T47D (cell line): ENCODE results near the gene PRKN.
"Not testable (repeated sequence)": the region's sequence is repeated elsewhere in the genome, so short reads cannot be mapped to it uniquely, and the experiment has no call there.

Experiments
- DNase-seq, 2 experiments: peaks; one replicate each; pipeline versions ENCODE4 v3.0.0 to v3.0.0-alpha.2; 2011 to 2012; ENCODE audit warnings: low read depth in 1 of 2, low spot score in 1 of 2
- JUND ChIP-seq: IDR thresholded peaks from 2 replicates; pipeline ENCODE4 v1.6.1; 2012; ENCODE audit warnings: low read depth
- in situ Hi-C: cut with HindIII; loops from 2 replicates; pipeline ENCODE4 v1.10.0; 2016; ENCODE audit warnings: low sequenced_read_pairs, low pct_unique_long_range_greater_than_20kb

The PRKN gene

GRCh38 chr6:161508341-161508740, 1219.2 kb downstream of the PRKN start:
- TF ChIP-seq JUND, result no peak
- no peak for DNase-seq
- in situ Hi-C loops, result no loop called here

- no peak for TF ChIP-seq JUND
- DNase-seq, result no peak
- in situ Hi-C loops, result no loop called here
These were observed 1220.2 kb downstream of the PRKN start for GRCh38 chr6:161507375-161507774.

GRCh38 chr6:161503570-161503969, 1224.0 kb downstream of the PRKN start:
- TF ChIP-seq JUND, result no peak
- in situ Hi-C loops, result no loop called here

GRCh38 chr6:161498881-161499280, 1228.7 kb downstream of the PRKN start:
- in situ Hi-C loops, result no loop called here
- no peak for TF ChIP-seq JUND
- no peak for DNase-seq

More at GRCh38 chr6:161503570-161503969, 1224.0 kb downstream of the PRKN start:
- DNase-seq, result no peak

- DNase-seq, result peak in 1 of 2 experiments; percentile 64
- in situ Hi-C loops, result no loop called here
- TF ChIP-seq JUND, result no peak
These were observed 1229.2 kb downstream of the PRKN start for GRCh38 chr6:161498359-161498758.

- no peak for TF ChIP-seq JUND
- in situ Hi-C loops, result no loop called here
- no peak for DNase-seq
These were observed 1230.6 kb downstream of the PRKN start for GRCh38 chr6:161496941-161497340.

- in situ Hi-C loops, DNase-seq: not testable (repeated sequence)
These were observed 1231.3 kb downstream of the PRKN start for GRCh38 chr6:161496271-161496670.

- no peak for DNase-seq
- TF ChIP-seq JUND, result no peak
- in situ Hi-C loops, result no loop called here
These were observed 1233.0 kb downstream of the PRKN start for GRCh38 chr6:161494566-161494965.

GRCh38 chr6:161493576-161494118, 1233.9 kb downstream of the PRKN start:
- in situ Hi-C loops, result no loop called here
- DNase-seq, result no peak
- no peak for TF ChIP-seq JUND

GRCh38 chr6:161489626-161490306, 1237.8 kb downstream of the PRKN start:
- DNase-seq, result no peak
- in situ Hi-C loops, result no loop called here
- no peak for TF ChIP-seq JUND

GRCh38 chr6:161487694-161488093, 1239.9 kb downstream of the PRKN start:
- no peak for DNase-seq
- TF ChIP-seq JUND, result no peak
- in situ Hi-C loops, result no loop called here

- no peak for DNase-seq
- in situ Hi-C loops, result no loop called here
These were observed 1240.4 kb downstream of the PRKN start for GRCh38 chr6:161487217-161487531.

GRCh38 chr6:161486361-161487216, 1241.0 kb downstream of the PRKN start:
- in situ Hi-C loops, result no loop called here
- no peak for TF ChIP-seq JUND
- DNase-seq, result no peak

More at GRCh38 chr6:161487217-161487531, 1240.4 kb downstream of the PRKN start:
- TF ChIP-seq JUND, result no peak
